Measurements from ENCODE around the gene RPS4Y1. TPM values are rescaled to one million over a fixed set of nuclear protein-coding genes. Genes with fewer than 3 reads are reported as not detected.
"Not testable (repeated sequence)": the region's sequence is repeated elsewhere in the genome, so short reads cannot be mapped to it uniquely, and the experiment has no call there.

Gene RPS4Y1
- 100 to 1,000 TPM in 2 of 4 donors, under 1 TPM in 2; 0.46 to 288 (median 135) TPM for total RNA-seq

GRCh38 chrY:2841471-2841893, at the start of gene RPS4Y1:
RPS4Y1 (plus strand) TSS chrY:2841602; CDS start chrY:2841625, 23 bp downstream.
- H3K9me3 ChIP-seq, result no peaks in the 10 kb centered on the region
- H3K36me3 ChIP-seq, result peaks cover 0 to 32% (median 3%) of the 10 kb centered on the region in 4 donors
- H3K27ac ChIP-seq (replicated peaks in 1 of 4), result peak within 1 kb of the TSS in 2 of 4 donors; percentile 71 to 75
- peak within 1 kb of the TSS in 2 of 4 donors; percentile 54 to 60 for H3K4me3 ChIP-seq
- H3K27me3 ChIP-seq, result no peaks in the 10 kb centered on the region
- intact Hi-C loops (cut with DNase I), result no loop called here
- no CpG with 5 or more reads among the region's 22 CpGs for WGBS
- no peak for DNase-seq (ENCODE audit: extremely low spot score)
- TF ChIP-seq POLR2A (IDR thresholded peaks at IDR 0.05; ENCODE audit: low read depth) (no peak), CTCF (IDR thresholded peaks at IDR 0.05) (no peak), POLR2AphosphoS5 (IDR thresholded peaks at IDR 0.05) (no peak), EP300 (IDR thresholded peaks at IDR 0.05) (no peak)
- H3K4me1 ChIP-seq, result peaks cover 0 to 7% (median 2%) of the 10 kb centered on the region in 4 donors

- intact Hi-C loops (cut with DNase I), result no loop called here
- TF ChIP-seq EP300 (IDR thresholded peaks at IDR 0.05) (no peak), POLR2AphosphoS5 (IDR thresholded peaks at IDR 0.05) (no peak), POLR2A (IDR thresholded peaks at IDR 0.05; ENCODE audit: low read depth) (no peak), CTCF (IDR thresholded peaks at IDR 0.05) (no peak)
- DNase-seq (ENCODE audit: extremely low spot score), result no peak
- Histone ChIP-seq H3K36me3 (no peaks in the 10 kb centered on the region), H3K4me1 (no peaks in the 10 kb centered on the region), H3K27me3 (no peaks in the 10 kb centered on the region), H3K4me3 (no peak overlapping the region), H3K9me3 (no peaks in the 10 kb centered on the region), H3K27ac (replicated peaks in 1 of 4) (no peak overlapping the region)
- WGBS, result no CpG with 5 or more reads among the region's 7 CpGs
These were observed 44.4 kb upstream of the RPS4Y1 start for GRCh38 chrY:2796977-2797523.

GRCh38 chrY:2797991-2798390, 43.4 kb upstream of the RPS4Y1 start:
- Histone ChIP-seq H3K27ac (replicated peaks in 1 of 4) (no peak overlapping the region), H3K36me3 (no peaks in the 10 kb centered on the region), H3K4me3 (no peak overlapping the region), H3K4me1 (no peaks in the 10 kb centered on the region), H3K9me3 (no peaks in the 10 kb centered on the region), H3K27me3 (no peaks in the 10 kb centered on the region)
- intact Hi-C loops (cut with DNase I), result no loop called here
- TF ChIP-seq CTCF (IDR thresholded peaks at IDR 0.05) (no peak), EP300 (IDR thresholded peaks at IDR 0.05) (no peak), POLR2AphosphoS5 (IDR thresholded peaks at IDR 0.05) (no peak), POLR2A (IDR thresholded peaks at IDR 0.05; ENCODE audit: low read depth) (no peak)
- no peak for DNase-seq (ENCODE audit: extremely low spot score)

DNA sequence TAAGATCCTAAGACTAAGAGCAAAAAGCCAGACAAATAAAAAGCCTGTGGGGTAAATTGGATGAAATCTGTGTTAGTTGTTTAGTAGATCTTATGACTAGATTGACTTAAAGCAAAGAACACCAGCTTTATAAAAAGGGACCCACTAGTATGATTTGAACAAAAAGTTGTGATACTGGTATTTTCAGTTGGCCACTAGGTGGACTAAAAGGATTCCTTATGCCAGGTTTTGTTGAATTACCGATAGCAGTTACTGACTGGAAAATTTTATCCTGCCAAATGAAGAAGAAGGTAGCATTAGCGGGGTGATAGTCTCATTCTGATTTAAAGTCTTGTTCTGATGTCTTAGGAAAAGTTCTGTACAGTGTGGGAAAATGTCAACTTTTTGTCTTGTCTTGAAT, 41.2 kb upstream of the RPS4Y1 start:
- no peaks in the 10 kb centered on the region for H3K9me3 ChIP-seq
- H3K27ac ChIP-seq (replicated peaks in 1 of 4), result no peak overlapping the region
- TF ChIP-seq CTCF (IDR thresholded peaks at IDR 0.05) (peak in 1 of 3 experiments; percentile 32), EP300 (IDR thresholded peaks at IDR 0.05) (no peak)
- H3K27me3 ChIP-seq, result no peaks in the 10 kb centered on the region
- no peak overlapping the region for H3K4me3 ChIP-seq
- H3K4me1 ChIP-seq, result no peaks in the 10 kb centered on the region
- intact Hi-C loops (cut with DNase I), result no loop called here
- DNase-seq (ENCODE audit: extremely low spot score), result no peak
- no CpG with 5 or more reads among the region's 2 CpGs for WGBS
- no peaks in the 10 kb centered on the region for H3K36me3 ChIP-seq

GRCh38 chrY:2817146-2817896, 24.1 kb upstream of the RPS4Y1 start:
- H3K9me3 ChIP-seq; H3K27ac ChIP-seq (replicated peaks in 1 of 4); intact Hi-C loops (cut with DNase I); DNase-seq (ENCODE audit: extremely low spot score); H3K4me3 ChIP-seq; H3K27me3 ChIP-seq; H3K4me1 ChIP-seq; H3K36me3 ChIP-seq: not testable (repeated sequence)
- WGBS, result no CpG with 5 or more reads among the region's 10 CpGs

All from esophagus muscularis mucosa (tissue), 4 donors.